AG04450 (cell line): ENCODE measurements around the gene ELOF1. TPM values are rescaled to one million over a fixed set of nuclear protein-coding genes. Genes with fewer than 3 reads are reported as not detected.

Experiments
- CTCF ChIA-PET: fragments of 300-600, 350-600 bp; formaldehyde crosslinking; extraction: SDS; loops from one replicate; lab custom pipeline; 2022; ENCODE audit warnings: antibody characterized with exemption, inconsistent platforms; lab: Charles Lee
- POLR2A ChIA-PET: fragments of 350-600 bp; formaldehyde crosslinking; extraction: SDS; loops from one replicate; lab custom pipeline; 2021; ENCODE audit warnings: antibody characterized with exemption, inconsistent platforms; lab: Yijun Ruan, JAX
- DNase-seq: peaks from one replicate; pipeline ENCODE4 v3.0.0-alpha.2; 2011; ENCODE audit warnings: low read depth, low spot score
- H3K27ac ChIP-seq: one replicate; pipeline ENCODE4 v1.5.1; 2012; ENCODE audit warnings: low read depth, low read length, control low read depth
- H3K27me3 ChIP-seq: one replicate; pipeline ENCODE4 v1.6.0; 2012; ENCODE audit warnings: low read length; ENCODE audit not compliant: control insufficient read depth, insufficient read depth
- H3K4me3 ChIP-seq: 2 replicates; pipeline ENCODE4 v1.5.1; 2011; ENCODE audit warnings: mild to moderate bottlenecking, low read depth, low read length, control low read depth
- H3K9me3 ChIP-seq: 2 replicates; pipeline ENCODE4 v1.5.1; 2012; ENCODE audit warnings: low read length; ENCODE audit not compliant: control insufficient read depth, insufficient read depth
- polyA plus RNA-seq: library from polyadenylated mRNA; depleted of rRNA; stranded (reverse); fragments of >200 nt; gene quantifications from 2 replicates; pipeline ENCODE4 v1.2.3, GENCODE V29; 2011
- TF ChIP-seq, protein P1 (sequence below): IDR thresholded peaks from 2 replicates; pipeline ENCODE4 v1.5.1; 2011; ENCODE audit warnings: low read depth, low read length, control low read depth, inconsistent platforms

ELOF1 gene
- polyA plus RNA-seq, 1 experiment = 51.7 TPM

DNA sequence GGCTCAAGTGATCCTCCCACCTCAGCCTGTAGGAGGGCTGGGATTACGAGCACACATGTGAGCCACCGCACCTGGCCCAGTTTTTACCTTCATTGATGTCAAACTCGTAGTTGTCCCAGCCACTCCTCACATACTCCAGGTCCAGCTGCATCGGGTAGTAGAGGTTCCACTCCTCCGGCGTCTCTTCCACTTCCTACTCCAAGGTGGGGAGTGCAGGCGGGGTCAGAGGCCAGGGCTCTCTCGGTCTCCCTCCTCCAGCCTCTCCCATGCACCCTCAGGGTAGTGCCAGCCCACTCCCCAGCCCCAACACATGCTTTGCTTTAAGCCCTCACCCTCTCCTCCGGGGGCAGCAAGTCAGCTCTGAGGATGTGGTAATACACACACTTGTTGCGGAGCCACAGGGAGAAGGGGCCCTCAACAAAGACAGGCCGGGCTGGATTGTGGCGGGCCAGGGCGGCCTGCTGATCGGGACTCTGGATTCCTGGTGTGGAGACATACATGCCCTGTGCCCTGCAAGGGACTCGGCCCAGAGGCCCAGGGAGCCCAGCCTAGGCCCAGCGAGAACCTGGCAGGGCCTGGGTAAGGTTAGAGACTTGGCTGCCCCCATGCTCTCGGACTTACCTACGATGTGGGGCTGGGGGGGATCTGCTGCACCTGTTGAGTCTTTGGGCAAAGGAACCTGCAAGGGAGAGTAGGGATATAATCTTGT lies 51.5 kb downstream of the ELOF1 start:
- Histone ChIP-seq H3K9me3 (peaks cover 3% of the 10 kb centered on the region; the same call in 1 of the 2 replicates), H3K4me3 (no peak overlapping the region), H3K27me3 (no peaks in the 10 kb centered on the region), H3K27ac (no peak overlapping the region)
- CTCF ChIA-PET = no interaction called here
- no peak for DNase-seq
- POLR2A ChIA-PET = no interaction called here
- TF ChIP-seq, protein P1, sequence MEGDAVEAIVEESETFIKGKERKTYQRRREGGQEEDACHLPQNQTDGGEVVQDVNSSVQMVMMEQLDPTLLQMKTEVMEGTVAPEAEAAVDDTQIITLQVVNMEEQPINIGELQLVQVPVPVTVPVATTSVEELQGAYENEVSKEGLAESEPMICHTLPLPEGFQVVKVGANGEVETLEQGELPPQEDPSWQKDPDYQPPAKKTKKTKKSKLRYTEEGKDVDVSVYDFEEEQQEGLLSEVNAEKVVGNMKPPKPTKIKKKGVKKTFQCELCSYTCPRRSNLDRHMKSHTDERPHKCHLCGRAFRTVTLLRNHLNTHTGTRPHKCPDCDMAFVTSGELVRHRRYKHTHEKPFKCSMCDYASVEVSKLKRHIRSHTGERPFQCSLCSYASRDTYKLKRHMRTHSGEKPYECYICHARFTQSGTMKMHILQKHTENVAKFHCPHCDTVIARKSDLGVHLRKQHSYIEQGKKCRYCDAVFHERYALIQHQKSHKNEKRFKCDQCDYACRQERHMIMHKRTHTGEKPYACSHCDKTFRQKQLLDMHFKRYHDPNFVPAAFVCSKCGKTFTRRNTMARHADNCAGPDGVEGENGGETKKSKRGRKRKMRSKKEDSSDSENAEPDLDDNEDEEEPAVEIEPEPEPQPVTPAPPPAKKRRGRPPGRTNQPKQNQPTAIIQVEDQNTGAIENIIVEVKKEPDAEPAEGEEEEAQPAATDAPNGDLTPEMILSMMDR = no peak

DNA sequence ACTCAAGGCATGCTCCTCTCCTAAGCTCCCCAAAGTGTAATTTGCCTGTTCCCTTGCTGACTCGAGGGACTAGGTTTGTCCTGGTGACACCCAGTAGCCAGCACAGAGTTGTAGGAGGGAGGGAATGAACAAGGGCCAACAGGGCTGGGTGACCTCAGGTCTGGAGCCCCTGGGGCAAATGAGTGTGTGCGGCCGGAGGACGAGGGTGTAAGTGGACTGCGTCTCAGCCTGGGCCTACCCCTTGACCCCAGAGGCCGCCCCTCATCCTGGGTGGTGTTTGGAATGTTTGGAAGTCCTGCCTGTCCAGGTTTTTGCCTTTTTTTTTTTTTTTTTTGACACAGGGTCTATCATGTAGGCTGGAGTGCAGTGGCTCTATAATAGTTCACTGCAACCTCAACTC lies 52.1 kb downstream of the ELOF1 start:
- TF ChIP-seq, protein P1 = no peak
- H3K27me3 ChIP-seq = no peaks in the 10 kb centered on the region
- ChIA-PET CTCF (interaction anchor here (0.6 kb wide), 1 partner anchor 213 kb away, joined by 6 read pairs; no protein-coding TSS in a partner anchor), POLR2A (no interaction called here)
- peaks cover 3% of the 10 kb centered on the region; the same call in 1 of the 2 replicates for H3K9me3 ChIP-seq
- DNase-seq = no peak
- no peak overlapping the region for H3K27ac ChIP-seq
- H3K4me3 ChIP-seq = no peak overlapping the region

DNA sequence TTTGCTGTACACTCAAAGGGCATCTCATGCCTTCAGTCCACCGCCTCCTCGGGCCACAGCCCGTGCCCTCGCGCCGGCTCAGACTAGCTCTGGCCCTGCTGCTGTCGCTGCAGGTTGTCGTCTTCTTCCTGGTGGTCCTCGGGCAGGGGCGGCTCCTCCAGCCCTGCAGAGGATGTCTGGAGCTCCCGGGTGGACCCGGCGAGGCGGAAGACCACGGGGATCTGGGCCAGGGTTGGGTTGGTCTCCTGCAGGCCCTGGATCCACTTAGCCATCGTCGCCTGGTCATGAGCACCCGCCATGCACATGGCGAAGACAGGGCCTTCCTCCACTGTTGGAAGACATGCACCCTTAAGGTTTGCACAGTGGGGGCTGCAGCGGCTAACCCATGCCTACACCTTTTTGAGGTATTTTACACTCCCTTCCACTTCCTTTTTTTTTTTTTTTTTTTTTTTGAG lies 52.9 kb downstream of the ELOF1 start:
- DNase-seq = no peak
- CTCF ChIA-PET = interaction anchor here (0.5 to 0.6 kb wide), 2 partner anchors 212 to 648 kb away, joined by 4 to 6 read pairs; no protein-coding TSS in a partner anchor
- Histone ChIP-seq H3K9me3 (peaks cover 3% of the 10 kb centered on the region; the same call in 1 of the 2 replicates), H3K4me3 (peak overlapping the region; percentile 67), H3K27ac (no peak overlapping the region), H3K27me3 (no peaks in the 10 kb centered on the region)
- TF ChIP-seq, protein P1 = no peak
- POLR2A ChIA-PET = interaction anchor here (0.5 kb wide), 1 partner anchor 18 kb away, joined by 4 read pairs; no protein-coding TSS in a partner anchor

DNA sequence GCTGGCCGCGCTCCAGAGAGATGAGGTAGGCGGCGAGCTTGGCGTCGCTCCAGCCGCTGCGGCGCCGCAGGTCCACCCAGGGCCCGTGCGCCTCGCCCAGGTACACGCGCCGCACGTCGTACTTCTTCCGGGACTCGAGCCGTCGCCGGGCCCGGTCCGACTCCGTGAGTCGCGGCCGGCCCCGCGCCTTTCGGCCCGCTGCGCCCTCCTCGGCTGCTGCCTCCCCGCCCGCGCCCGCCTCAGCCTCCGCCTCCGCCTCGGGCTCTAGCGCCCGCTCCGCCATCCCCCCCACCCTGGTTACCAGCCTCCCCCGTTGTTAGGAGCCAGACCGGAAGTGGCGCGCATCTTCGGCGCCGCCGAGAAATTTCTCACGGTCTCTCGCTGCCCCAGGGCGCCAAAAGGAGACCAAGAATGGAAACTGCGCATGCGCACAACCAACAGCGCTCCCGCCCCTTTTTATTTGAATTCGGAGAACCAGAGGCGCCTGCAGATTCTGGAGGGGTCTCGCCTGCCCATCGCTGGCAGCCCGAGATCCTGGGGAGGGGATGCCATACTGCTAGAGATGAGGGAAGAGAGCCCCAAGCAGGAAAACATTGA lies 53.4 kb downstream of the ELOF1 start, which contains the start of gene ZNF653:
Gene ZNF653, minus strand, starts transcription at position 336 of the 597 bp plus-strand sequence. Its CDS starts 53 bp downstream, at position 283.
- CTCF ChIA-PET = no interaction called here
- peak within 1 kb of the TSS; percentile 67 for H3K4me3 ChIP-seq
- DNase-seq = peak; percentile 87
- H3K9me3 ChIP-seq = peaks cover 3% of the 10 kb centered on the region; the same call in 1 of the 2 replicates
- POLR2A ChIA-PET = interaction anchor here (0.5 kb wide), 1 partner anchor 19 kb away, joined by 4 read pairs; no protein-coding TSS in a partner anchor
- no peaks in the 10 kb centered on the region for H3K27me3 ChIP-seq
- TF ChIP-seq, protein P1 = no peak
- peak within 1 kb of the TSS; percentile 25 for H3K27ac ChIP-seq

DNA sequence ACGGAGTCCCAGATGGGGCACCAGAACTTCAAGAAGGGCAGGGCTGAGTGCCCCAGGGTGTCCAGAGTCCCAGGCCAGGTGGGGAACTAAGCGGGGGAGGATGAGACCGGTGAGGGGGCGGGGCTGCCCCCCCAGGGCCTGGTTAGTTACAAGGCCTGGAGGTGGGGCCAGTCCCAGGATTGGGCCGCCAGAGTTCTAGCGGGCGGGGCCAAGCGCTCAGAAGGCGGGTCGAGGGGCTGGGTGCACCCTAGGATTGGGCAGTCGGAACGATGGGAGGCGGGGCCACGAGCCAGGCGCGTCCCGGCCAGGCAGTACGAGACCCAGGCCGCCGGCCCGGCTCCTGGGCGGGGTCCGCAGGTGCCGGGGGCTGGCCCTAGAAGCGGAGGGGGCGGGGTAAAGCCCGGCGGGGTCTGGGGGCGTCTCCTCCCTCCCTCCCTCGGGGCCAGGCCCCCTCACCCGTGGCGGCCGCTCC lies 54.0 kb downstream of the ELOF1 start:
- H3K27me3 ChIP-seq = no peaks in the 10 kb centered on the region
- peak overlapping the region; percentile 25 for H3K27ac ChIP-seq
- H3K4me3 ChIP-seq = peak overlapping the region; percentile 67
- POLR2A ChIA-PET = no interaction called here
- H3K9me3 ChIP-seq = peaks cover 3% of the 10 kb centered on the region; the same call in 1 of the 2 replicates
- TF ChIP-seq, protein P1 = no peak
- CTCF ChIA-PET = no interaction called here
- DNase-seq = peak; percentile 86
